Gastrocnemius medialis (tissue), 4 donors: ENCODE data around the gene RNASE11.

Source experiments
- POLR2A ChIP-seq, 2 donors: fragments of 450-650 bp; IDR thresholded peaks; one replicate each; pipeline ENCODE4 v1.6.1; 2017; ENCODE audit warnings: antibody characterized with exemption in 2 of 2, mild to moderate bottlenecking in 2 of 2, moderate library complexity in 2 of 2
- TF ChIP-seq, protein P1 (sequence below), 5 experiments: fragments of 450-650 bp in 3 of 5; fragments of 200-600 bp in 2 of 5; sonication (generic) in 2 of 5; IDR thresholded peaks in 4 of 5; conservative IDR thresholded peaks in 1 of 5; 1 replicate in 4 of 5; 2 replicates in 1 of 5; pipeline ENCODE4 v1.5.1; 2016 to 2019; ENCODE audit warnings: antibody characterized with exemption in 5 of 5, mild to moderate bottlenecking in 3 of 5, moderate library complexity in 3 of 5

DNA sequence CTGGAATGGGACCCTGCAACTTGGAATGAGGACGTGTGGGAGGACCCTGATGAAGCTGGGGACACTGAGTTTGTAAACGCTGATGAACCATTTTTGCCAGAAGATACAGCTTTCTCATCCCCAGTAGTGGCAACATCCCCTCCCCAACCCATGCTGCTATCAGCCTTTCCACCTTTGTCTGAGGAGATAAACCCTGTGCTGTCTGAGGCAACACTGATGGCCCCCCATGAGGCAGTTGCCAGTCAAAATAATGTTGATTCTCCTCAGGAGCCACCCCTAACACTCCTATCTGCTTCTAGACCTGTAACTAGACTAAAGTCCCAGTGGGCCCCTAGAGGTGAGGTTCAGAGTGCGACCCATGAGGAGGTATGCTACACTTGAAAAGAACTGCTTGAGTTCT, 19.4 kb downstream of the RNASE11 start:
- TF ChIP-seq, protein P1, sequence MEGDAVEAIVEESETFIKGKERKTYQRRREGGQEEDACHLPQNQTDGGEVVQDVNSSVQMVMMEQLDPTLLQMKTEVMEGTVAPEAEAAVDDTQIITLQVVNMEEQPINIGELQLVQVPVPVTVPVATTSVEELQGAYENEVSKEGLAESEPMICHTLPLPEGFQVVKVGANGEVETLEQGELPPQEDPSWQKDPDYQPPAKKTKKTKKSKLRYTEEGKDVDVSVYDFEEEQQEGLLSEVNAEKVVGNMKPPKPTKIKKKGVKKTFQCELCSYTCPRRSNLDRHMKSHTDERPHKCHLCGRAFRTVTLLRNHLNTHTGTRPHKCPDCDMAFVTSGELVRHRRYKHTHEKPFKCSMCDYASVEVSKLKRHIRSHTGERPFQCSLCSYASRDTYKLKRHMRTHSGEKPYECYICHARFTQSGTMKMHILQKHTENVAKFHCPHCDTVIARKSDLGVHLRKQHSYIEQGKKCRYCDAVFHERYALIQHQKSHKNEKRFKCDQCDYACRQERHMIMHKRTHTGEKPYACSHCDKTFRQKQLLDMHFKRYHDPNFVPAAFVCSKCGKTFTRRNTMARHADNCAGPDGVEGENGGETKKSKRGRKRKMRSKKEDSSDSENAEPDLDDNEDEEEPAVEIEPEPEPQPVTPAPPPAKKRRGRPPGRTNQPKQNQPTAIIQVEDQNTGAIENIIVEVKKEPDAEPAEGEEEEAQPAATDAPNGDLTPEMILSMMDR (IDR thresholded peaks at IDR 0.05 in 4 of 5, conservative IDR thresholded peaks at IDR 0.05 in 1 of 5) = no peak
- TF ChIP-seq POLR2A (IDR thresholded peaks at IDR 0.05) = no peak
